Bronchial epithelial cell (primary cell): Measurements from ENCODE around the gene DGAT2L6. TPM values are rescaled to one million over a fixed set of nuclear protein-coding genes. Genes with fewer than 3 reads are reported as not detected.

ENCODE experiments used
- DNase-seq: peaks from one replicate; pipeline ENCODE4 v3.0.0-alpha.2; 2010; ENCODE audit warnings: low read depth
- FAIRE-seq: peaks from 2 replicates; lab custom pipeline; 2011; peaks lifted over from hg19 to GRCh38; lab: Jason Lieb, UNC
- H3K27me3 ChIP-seq: 2 replicates; pipeline ENCODE4 v1.5.1; 2011; ENCODE audit warnings: low read length; ENCODE audit not compliant: control insufficient read depth, insufficient read depth
- H3K36me3 ChIP-seq: 2 replicates; pipeline ENCODE4 v1.5.1; 2011; ENCODE audit warnings: low read length; ENCODE audit not compliant: control insufficient read depth, insufficient read depth
- H3K4me3 ChIP-seq: 2 replicates; pipeline ENCODE4 v1.5.1; 2011; ENCODE audit warnings: mild to moderate bottlenecking, low read depth, low read length, control low read depth
- total RNA-seq: library from RNA; depleted of rRNA; stranded (reverse); fragments of >200 nt; gene quantifications from 2 replicates; pipeline ENCODE4 v1.2.1, GENCODE V29; 2014
- TF ChIP-seq, protein P1 (sequence below): IDR thresholded peaks from 2 replicates; pipeline ENCODE4 v1.5.1; 2011; ENCODE audit warnings: mild to moderate bottlenecking, moderate library complexity, low read length, control low read depth, inconsistent platforms; ENCODE audit not compliant: insufficient read depth, severe bottlenecking

Gene DGAT2L6
- total RNA-seq, 1 donor from 2014 or later = not detected

GRCh38 chrX:70166601-70167590, 10.4 kb upstream of the DGAT2L6 start:
- FAIRE-seq (peak; percentile 88), DNase-seq (peak; percentile 58)
- Histone ChIP-seq H3K4me3 (no peak overlapping the region), H3K27me3 (no peaks in the 10 kb centered on the region), H3K36me3 (no peaks in the 10 kb centered on the region)
- TF ChIP-seq, protein P1, sequence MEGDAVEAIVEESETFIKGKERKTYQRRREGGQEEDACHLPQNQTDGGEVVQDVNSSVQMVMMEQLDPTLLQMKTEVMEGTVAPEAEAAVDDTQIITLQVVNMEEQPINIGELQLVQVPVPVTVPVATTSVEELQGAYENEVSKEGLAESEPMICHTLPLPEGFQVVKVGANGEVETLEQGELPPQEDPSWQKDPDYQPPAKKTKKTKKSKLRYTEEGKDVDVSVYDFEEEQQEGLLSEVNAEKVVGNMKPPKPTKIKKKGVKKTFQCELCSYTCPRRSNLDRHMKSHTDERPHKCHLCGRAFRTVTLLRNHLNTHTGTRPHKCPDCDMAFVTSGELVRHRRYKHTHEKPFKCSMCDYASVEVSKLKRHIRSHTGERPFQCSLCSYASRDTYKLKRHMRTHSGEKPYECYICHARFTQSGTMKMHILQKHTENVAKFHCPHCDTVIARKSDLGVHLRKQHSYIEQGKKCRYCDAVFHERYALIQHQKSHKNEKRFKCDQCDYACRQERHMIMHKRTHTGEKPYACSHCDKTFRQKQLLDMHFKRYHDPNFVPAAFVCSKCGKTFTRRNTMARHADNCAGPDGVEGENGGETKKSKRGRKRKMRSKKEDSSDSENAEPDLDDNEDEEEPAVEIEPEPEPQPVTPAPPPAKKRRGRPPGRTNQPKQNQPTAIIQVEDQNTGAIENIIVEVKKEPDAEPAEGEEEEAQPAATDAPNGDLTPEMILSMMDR = no peak

DNA sequence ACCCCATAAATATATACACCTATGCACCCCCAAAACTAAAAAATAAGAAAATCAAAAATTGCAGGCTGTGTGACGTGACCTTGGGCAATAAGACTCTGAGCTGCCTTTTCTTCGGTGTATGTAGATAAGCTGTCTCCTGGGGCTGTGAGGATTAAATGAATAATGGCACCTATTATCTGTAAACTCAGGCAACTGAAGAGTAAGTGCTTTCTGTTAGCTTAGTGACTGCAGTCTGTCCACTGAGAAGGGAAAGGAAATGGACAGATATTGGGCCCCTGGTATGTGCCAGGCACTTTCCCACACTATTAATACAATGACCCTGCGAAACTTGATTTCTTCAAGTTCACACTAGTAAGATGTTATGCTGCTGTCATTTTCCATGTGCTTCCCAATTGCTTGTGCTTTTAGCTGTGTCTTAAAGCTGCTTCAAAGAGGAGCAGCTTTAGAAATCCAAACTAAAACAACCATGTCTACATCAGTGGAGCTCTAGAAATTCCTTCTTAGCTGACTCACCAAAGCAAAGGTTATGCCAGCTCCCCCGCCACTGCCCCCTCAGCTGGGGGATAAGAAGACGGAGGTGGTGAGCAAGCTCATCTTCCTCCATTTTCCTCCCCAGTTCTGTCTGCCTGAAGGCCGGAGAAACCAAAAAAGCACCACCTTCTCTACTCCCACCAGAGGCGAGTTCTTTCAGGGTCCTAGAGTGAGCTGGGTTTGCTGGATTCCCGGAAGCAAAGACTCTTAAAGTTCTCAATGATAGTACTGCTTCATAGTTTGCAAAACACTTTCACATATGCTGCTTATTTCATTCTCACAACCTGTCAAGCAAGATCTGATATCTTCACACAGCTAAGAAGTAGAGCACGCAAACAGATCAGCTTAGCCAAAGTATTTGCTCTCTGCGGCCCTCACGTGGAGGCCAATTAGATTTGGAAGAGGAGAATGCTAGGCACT, 8.8 kb upstream of the DGAT2L6 start:
- H3K4me3 ChIP-seq = no peak overlapping the region
- peak; percentile 85 for FAIRE-seq
- no peaks in the 10 kb centered on the region for H3K36me3 ChIP-seq
- DNase-seq = peak; percentile 44
- TF ChIP-seq, protein P1 = no peak
- H3K27me3 ChIP-seq = no peaks in the 10 kb centered on the region

DNA sequence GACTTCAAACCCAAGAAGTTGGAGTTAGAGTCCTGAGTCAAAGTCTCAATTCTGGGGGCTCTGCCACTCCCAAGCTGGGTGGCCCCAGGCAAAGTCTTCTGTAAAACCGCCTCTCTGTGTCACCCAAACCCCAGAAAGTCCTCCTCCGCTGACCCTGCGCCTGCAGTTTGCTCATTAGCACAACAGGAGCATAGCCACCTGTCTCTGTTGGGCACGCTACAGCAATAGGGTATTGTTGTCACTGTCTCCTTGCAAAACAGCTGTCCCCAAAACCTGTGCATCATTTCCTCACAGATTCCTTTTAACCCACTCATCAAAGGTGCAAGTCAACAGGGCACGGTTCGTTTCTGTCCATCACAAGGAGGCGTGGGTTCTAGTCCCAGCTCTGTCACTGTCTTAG, 8.0 kb upstream of the DGAT2L6 start:
- Histone ChIP-seq H3K4me3 (no peak overlapping the region), H3K27me3 (no peaks in the 10 kb centered on the region), H3K36me3 (no peaks in the 10 kb centered on the region)
- TF ChIP-seq, protein P1 = no peak
- DNase-seq (no peak), FAIRE-seq (no peak)

- no peak for FAIRE-seq
Measured at GRCh38 chrX:70171624-70172023, 5.7 kb upstream of the DGAT2L6 start.

GRCh38 chrX:70172221-70172620, 5.1 kb upstream of the DGAT2L6 start:
- TF ChIP-seq, protein P1 = no peak
- H3K4me3 ChIP-seq = no peak overlapping the region
- FAIRE-seq = no peak
- no peaks in the 10 kb centered on the region for H3K36me3 ChIP-seq
- H3K27me3 ChIP-seq = no peaks in the 10 kb centered on the region
- DNase-seq = peak; percentile 22

More at GRCh38 chrX:70171624-70172023, 5.7 kb upstream of the DGAT2L6 start:
- Histone ChIP-seq H3K4me3 (no peak overlapping the region), H3K27me3 (no peaks in the 10 kb centered on the region), H3K36me3 (no peaks in the 10 kb centered on the region)
- DNase-seq = peak; percentile 42
- TF ChIP-seq, protein P1 = no peak
